K562 (cell line): ENCODE measurements around the gene MTG1. TPM values are rescaled to one million over a fixed set of nuclear protein-coding genes. Genes with fewer than 3 reads are reported as not detected.
A peak's percentile ranks its signal among the peaks of the same experiment; 100 is the strongest.

Experiments used
- BRF1 ChIP-seq: IDR thresholded peaks from 3 replicates; pipeline ENCODE4 v1.6.1; 2011; ENCODE audit warnings: borderline replicate concordance, mild to moderate bottlenecking; ENCODE audit not compliant: insufficient read length; ENCODE audit errors: extremely low read depth
- EP300 ChIP-seq: IDR thresholded peaks from 2 replicates; pipeline ENCODE4 v1.6.1; 2012; ENCODE audit warnings: low read length, improper control_type of control experiment
- FOXJ3 ChIP-seq: sonication (generic); formaldehyde crosslinking; IDR thresholded peaks from 2 replicates; pipeline ENCODE4 v1.4.0; 2020; ENCODE audit warnings: mild to moderate bottlenecking, missing genetic modification reagents
- MYNN ChIP-seq, 2 experiments: sonication (generic); formaldehyde crosslinking in 1 of 2; IDR thresholded peaks; 2 replicates each; pipeline versions ENCODE4 v1.5.0 to v1.6.1; 2016 to 2020; ENCODE audit warnings: antibody characterized with exemption in 1 of 2, missing genetic modification reagents in 1 of 2
- POU5F1 ChIP-seq: fragments of 150-350 bp; IDR thresholded peaks from 2 replicates; pipeline ENCODE4 v1.6.1; 2014; ENCODE audit warnings: borderline replicate concordance, low read length, low read depth, mild to moderate bottlenecking; ENCODE audit not compliant: partially characterized antibody
- PRPF4 ChIP-seq: fragments of 200-400 bp; formaldehyde crosslinking; IDR thresholded peaks from one replicate; pipeline ENCODE4 v1.6.1; 2017; ENCODE audit warnings: low read length, low read depth, mild to moderate bottlenecking; ENCODE audit not compliant: insufficient read depth, poor library complexity, severe bottlenecking
- RBM34 ChIP-seq: fragments of 200-400 bp; formaldehyde crosslinking; IDR thresholded peaks from 2 replicates; pipeline ENCODE4 v1.6.1; 2018; ENCODE audit warnings: low read length, borderline replicate concordance; ENCODE audit not compliant: insufficient read depth
- SMARCA5 ChIP-seq: fragments of 450-650 bp; IDR thresholded peaks from 2 replicates; pipeline ENCODE4 v1.6.1; 2016
- SRSF1 ChIP-seq: fragments of 200-400 bp; formaldehyde crosslinking; IDR thresholded peaks from 2 replicates; pipeline ENCODE4 v1.6.1; 2017; ENCODE audit warnings: mild to moderate bottlenecking, low read depth, low read length, moderate library complexity
- TEAD1 ChIP-seq, 2 experiments: fragments of 450-650 bp in 1 of 2; sonication (generic) in 1 of 2; formaldehyde crosslinking; IDR thresholded peaks; 2 replicates each; pipeline versions ENCODE4 v1.4.0 to v1.8.0; 2020 to 2022; ENCODE audit warnings: mild to moderate bottlenecking in 2 of 2, missing genetic modification reagents in 1 of 2
- ZNF174 ChIP-seq: fragments of 250-450 bp; sonication (Bioruptor Pico); IDR thresholded peaks from 2 replicates; pipeline ENCODE4 v1.4.0; 2020; ENCODE audit warnings: mild to moderate bottlenecking
- ZNF24 ChIP-seq: fragments of 450-650 bp; IDR thresholded peaks from 2 replicates; pipeline ENCODE4 v1.6.1; 2016
- ZNF398 ChIP-seq: fragments of 250-450 bp; sonication (Bioruptor Pico); IDR thresholded peaks from 2 replicates; pipeline ENCODE4 v1.8.0; 2021; ENCODE audit warnings: moderate library complexity, mild to moderate bottlenecking, inconsistent platforms
- ZNF436 ChIP-seq: fragments of 250-450, 450-650 bp; sonication (Bioruptor Pico); formaldehyde crosslinking; IDR thresholded peaks from 2 replicates; pipeline ENCODE4 v1.7.0; 2020; ENCODE audit warnings: mild to moderate bottlenecking
- ZNF445 ChIP-seq: fragments of 250-450 bp; sonication (Bioruptor Pico); IDR thresholded peaks from 2 replicates; pipeline ENCODE4 v1.4.0; 2020; ENCODE audit warnings: low read depth, mild to moderate bottlenecking, moderate library complexity
- ZNF717 ChIP-seq: fragments of 250-450 bp; sonication (Bioruptor Pico); IDR thresholded peaks from 2 replicates; pipeline ENCODE4 v1.5.0; 2021
- polyA plus RNA-seq, 8 experiments: library from polyadenylated mRNA; depleted of rRNA in 4 of 8; stranded (reverse) in 5 of 8; unstranded in 3 of 8; fragments of >200 nt; fragmentation: Nextera tagmentation in 2 of 8; fragmentation: Illumina TruSeq in 1 of 8; extraction: Ambion mirVana in 2 of 8; extraction: Trizol in 1 of 8; gene quantifications; 2 replicates each; pipeline versions ENCODE4 v1.2.1 to v1.2.3, GENCODE V29; 2011 to 2014; ENCODE audit warnings: inconsistent platforms in 1 of 8, missing spikeins in 1 of 8
- total RNA-seq, 7 experiments: library from RNA; depleted of rRNA in 6 of 7; stranded (reverse); fragments of >200 nt in 6 of 7; fragmentation: Illumina TruSeq in 2 of 7; extraction: Trizol in 2 of 7; gene quantifications; 2 replicates each; pipeline versions ENCODE4 v1.2.1 to v1.2.3, GENCODE V29; 2011 to 2021; ENCODE audit warnings: low replicate concordance in 1 of 7
- TF ChIP-seq, protein P1 (sequence below): sonication (generic); formaldehyde crosslinking; IDR thresholded peaks from 2 replicates; pipeline ENCODE4 v1.8.1; 2023; ENCODE audit warnings: mild to moderate bottlenecking, missing genetic modification reagents
- TF ChIP-seq, protein P2 (sequence below): fragments of 250-450 bp; sonication (Bioruptor Pico); IDR thresholded peaks from 2 replicates; pipeline ENCODE4 v1.9.0; 2021; ENCODE audit warnings: mild to moderate bottlenecking, inconsistent platforms
- TF ChIP-seq, protein P3 (sequence below): sonication (generic); formaldehyde crosslinking; IDR thresholded peaks from 2 replicates; pipeline ENCODE4 v1.9.0; 2022; ENCODE audit warnings: mild to moderate bottlenecking, missing genetic modification reagents
- TF ChIP-seq, protein P4 (sequence below): fragments of 250-450 bp; sonication (Bioruptor Pico); IDR thresholded peaks from 2 replicates; pipeline ENCODE4 v1.8.0; 2021; ENCODE audit warnings: moderate library complexity, mild to moderate bottlenecking, inconsistent platforms

MTG1 gene
- total and polyA plus RNA-seq, 9 of the 15 experiments (the other 6 are each of a cell fraction or from before 2014, with no cell fraction given) = 2.8 to 28.2 (median 15.4) TPM

GRCh38 chr10:133357285-133358161 lies 36.4 kb upstream of the MTG1 start, which contains the start of gene FUOM (continued):
- TF ChIP-seq BRF1 (no peak), POU5F1 (no peak), ZNF436 (CRISPR knock-in tag) (no peak), ZNF717 (CRISPR knock-in tag) (no peak), ZNF398 (CRISPR knock-in tag) (no peak), PRPF4 (no peak), EP300 (no peak), ZNF24 (no peak), FOXJ3 (CRISPR knock-in tag) (no peak), SRSF1 (no peak), MYNN (IDR thresholded peaks at IDR 0.05) (no peak), MYNN (CRISPR knock-in tag; IDR thresholded peaks at IDR 0.05) (no peak), SMARCA5 (no peak), RBM34 (no peak), TEAD1 (CRISPR knock-in tag; IDR thresholded peaks at IDR 0.05) (peak in 1 of 2 experiments; percentile 35; a peak in 1 of 4 replicates), ZNF445 (CRISPR knock-in tag) (no peak), ZNF174 (CRISPR knock-in tag) (no peak)
- TF ChIP-seq, protein P1, sequence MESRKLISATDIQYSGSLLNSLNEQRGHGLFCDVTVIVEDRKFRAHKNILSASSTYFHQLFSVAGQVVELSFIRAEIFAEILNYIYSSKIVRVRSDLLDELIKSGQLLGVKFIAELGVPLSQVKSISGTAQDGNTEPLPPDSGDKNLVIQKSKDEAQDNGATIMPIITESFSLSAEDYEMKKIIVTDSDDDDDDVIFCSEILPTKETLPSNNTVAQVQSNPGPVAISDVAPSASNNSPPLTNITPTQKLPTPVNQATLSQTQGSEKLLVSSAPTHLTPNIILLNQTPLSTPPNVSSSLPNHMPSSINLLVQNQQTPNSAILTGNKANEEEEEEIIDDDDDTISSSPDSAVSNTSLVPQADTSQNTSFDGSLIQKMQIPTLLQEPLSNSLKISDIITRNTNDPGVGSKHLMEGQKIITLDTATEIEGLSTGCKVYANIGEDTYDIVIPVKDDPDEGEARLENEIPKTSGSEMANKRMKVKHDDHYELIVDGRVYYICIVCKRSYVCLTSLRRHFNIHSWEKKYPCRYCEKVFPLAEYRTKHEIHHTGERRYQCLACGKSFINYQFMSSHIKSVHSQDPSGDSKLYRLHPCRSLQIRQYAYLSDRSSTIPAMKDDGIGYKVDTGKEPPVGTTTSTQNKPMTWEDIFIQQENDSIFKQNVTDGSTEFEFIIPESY = no peak
- TF ChIP-seq, protein P2, sequence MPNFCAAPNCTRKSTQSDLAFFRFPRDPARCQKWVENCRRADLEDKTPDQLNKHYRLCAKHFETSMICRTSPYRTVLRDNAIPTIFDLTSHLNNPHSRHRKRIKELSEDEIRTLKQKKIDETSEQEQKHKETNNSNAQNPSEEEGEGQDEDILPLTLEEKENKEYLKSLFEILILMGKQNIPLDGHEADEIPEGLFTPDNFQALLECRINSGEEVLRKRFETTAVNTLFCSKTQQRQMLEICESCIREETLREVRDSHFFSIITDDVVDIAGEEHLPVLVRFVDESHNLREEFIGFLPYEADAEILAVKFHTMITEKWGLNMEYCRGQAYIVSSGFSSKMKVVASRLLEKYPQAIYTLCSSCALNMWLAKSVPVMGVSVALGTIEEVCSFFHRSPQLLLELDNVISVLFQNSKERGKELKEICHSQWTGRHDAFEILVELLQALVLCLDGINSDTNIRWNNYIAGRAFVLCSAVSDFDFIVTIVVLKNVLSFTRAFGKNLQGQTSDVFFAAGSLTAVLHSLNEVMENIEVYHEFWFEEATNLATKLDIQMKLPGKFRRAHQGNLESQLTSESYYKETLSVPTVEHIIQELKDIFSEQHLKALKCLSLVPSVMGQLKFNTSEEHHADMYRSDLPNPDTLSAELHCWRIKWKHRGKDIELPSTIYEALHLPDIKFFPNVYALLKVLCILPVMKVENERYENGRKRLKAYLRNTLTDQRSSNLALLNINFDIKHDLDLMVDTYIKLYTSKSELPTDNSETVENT (CRISPR knock-in tag) = no peak; the same call in 1 of the 2 replicates
- TF ChIP-seq, protein P3, sequence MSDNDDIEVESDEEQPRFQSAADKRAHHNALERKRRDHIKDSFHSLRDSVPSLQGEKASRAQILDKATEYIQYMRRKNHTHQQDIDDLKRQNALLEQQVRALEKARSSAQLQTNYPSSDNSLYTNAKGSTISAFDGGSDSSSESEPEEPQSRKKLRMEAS = peak; percentile 68
- TF ChIP-seq, protein P4, sequence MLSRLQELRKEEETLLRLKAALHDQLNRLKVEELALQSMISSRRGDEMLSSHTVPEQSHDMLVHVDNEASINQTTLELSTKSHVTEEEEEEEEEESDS (CRISPR knock-in tag) = no peak
